SK-N-SH (cell line): ENCODE results near the gene SUPT5H.

ENCODE experiments used
- TF ChIP-seq, protein P1 (sequence below): fragments of 200-600 bp; sonication (generic); IDR thresholded peaks from 2 replicates; pipeline ENCODE4 v1.6.1; 2017; ENCODE audit warnings: antibody characterized with exemption, mild to moderate bottlenecking, moderate library complexity
- TF ChIP-seq, protein P2 (sequence below): IDR thresholded peaks from 2 replicates; pipeline ENCODE4 v1.6.1; 2012; ENCODE audit warnings: mild to moderate bottlenecking, low read depth, low read length, moderate library complexity

DNA sequence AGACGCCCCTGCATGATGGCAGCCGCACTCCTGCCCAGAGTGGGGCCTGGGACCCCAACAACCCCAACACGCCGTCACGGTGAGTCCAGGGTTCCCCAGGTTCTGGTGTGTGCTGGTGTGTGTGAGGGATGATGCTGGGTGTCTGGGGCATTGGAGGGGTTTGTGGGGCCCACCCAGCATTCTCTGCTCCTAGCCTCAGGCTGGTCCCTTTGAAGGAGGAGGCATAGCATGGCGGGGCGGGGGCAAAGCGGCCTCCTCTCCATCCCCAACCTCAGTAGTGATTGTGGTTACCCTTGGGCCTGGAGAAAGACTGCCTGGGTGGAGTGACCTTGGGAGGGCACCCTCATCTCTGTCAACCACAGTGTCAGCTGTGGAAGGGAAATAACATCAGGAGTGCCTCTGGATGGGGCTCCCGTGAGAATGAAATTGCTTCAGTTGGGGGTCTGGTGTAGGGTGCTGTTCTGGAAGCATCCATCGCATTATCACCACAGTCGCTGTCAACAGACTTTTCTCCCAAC lies 28.1 kb downstream of the SUPT5H start:
- TF ChIP-seq, protein P1, sequence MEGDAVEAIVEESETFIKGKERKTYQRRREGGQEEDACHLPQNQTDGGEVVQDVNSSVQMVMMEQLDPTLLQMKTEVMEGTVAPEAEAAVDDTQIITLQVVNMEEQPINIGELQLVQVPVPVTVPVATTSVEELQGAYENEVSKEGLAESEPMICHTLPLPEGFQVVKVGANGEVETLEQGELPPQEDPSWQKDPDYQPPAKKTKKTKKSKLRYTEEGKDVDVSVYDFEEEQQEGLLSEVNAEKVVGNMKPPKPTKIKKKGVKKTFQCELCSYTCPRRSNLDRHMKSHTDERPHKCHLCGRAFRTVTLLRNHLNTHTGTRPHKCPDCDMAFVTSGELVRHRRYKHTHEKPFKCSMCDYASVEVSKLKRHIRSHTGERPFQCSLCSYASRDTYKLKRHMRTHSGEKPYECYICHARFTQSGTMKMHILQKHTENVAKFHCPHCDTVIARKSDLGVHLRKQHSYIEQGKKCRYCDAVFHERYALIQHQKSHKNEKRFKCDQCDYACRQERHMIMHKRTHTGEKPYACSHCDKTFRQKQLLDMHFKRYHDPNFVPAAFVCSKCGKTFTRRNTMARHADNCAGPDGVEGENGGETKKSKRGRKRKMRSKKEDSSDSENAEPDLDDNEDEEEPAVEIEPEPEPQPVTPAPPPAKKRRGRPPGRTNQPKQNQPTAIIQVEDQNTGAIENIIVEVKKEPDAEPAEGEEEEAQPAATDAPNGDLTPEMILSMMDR = no peak
- TF ChIP-seq, protein P2, sequence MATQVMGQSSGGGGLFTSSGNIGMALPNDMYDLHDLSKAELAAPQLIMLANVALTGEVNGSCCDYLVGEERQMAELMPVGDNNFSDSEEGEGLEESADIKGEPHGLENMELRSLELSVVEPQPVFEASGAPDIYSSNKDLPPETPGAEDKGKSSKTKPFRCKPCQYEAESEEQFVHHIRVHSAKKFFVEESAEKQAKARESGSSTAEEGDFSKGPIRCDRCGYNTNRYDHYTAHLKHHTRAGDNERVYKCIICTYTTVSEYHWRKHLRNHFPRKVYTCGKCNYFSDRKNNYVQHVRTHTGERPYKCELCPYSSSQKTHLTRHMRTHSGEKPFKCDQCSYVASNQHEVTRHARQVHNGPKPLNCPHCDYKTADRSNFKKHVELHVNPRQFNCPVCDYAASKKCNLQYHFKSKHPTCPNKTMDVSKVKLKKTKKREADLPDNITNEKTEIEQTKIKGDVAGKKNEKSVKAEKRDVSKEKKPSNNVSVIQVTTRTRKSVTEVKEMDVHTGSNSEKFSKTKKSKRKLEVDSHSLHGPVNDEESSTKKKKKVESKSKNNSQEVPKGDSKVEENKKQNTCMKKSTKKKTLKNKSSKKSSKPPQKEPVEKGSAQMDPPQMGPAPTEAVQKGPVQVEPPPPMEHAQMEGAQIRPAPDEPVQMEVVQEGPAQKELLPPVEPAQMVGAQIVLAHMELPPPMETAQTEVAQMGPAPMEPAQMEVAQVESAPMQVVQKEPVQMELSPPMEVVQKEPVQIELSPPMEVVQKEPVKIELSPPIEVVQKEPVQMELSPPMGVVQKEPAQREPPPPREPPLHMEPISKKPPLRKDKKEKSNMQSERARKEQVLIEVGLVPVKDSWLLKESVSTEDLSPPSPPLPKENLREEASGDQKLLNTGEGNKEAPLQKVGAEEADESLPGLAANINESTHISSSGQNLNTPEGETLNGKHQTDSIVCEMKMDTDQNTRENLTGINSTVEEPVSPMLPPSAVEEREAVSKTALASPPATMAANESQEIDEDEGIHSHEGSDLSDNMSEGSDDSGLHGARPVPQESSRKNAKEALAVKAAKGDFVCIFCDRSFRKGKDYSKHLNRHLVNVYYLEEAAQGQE = no peak
